Measurements from ENCODE around the gene TNFAIP8. TPM values are rescaled to one million over a fixed set of nuclear protein-coding genes. Genes with fewer than 3 reads are reported as not detected.
A peak's percentile ranks its signal among the peaks of the same experiment; 100 is the strongest.

TNFAIP8 gene
- total RNA-seq, 3 donors from 2014 or later (not counting 1 experiment from before 2014, with no cell fraction given): 47.6 to 87.5 (median 76.3) TPM

DNA sequence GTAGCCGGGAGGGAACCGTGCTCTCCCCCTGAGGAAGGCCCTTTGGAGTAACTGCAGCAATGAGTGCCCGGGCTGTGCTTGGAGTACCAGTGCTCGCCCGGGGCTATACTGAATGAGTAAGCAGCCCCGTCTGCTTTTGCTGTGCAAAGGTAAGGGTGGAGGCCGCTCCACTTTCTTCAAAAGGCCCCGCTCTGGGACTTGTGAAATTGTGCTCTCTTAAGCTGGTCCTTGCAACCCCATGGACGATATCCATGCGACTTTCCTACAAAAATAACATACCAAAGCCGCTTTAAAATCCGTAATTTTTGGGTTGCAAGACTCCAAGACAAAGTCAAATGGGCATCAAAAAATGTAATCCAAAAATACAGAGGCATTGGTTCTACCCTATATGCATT lies 578 bp upstream of the TNFAIP8 start:
- Mint-ChIP-seq H3K9me3 (no peaks in the 10 kb centered on the region), H3K27me3 (ENCODE audit: low read depth in 2 of 2) (no peaks in the 10 kb centered on the region), H3K4me3 (peak overlapping the region; percentile 45), H3K27ac (peak overlapping the region in 1 of 2 donors; percentile 79), H3K4me1 (peaks cover 85 to 89% of the 10 kb centered on the region in 2 donors), H3K36me3 (no peaks in the 10 kb centered on the region)
- no peaks in the 10 kb centered on the region for H3K36me3 ChIP-seq (ENCODE audit: control insufficient read depth, insufficient read depth, low read length)
- WGBS (ENCODE audit: insufficient coverage): 61% methylated on average over 12 of the region's 12 CpGs
- DNase-seq: peak in 1 of 2 donors; percentile 52
- no peaks in the 10 kb centered on the region for H3K27me3 ChIP-seq (ENCODE audit: control insufficient read depth, insufficient read depth, low read length)
- H3K4me3 ChIP-seq (ENCODE audit: low read length): peak overlapping the region; percentile 50
- peaks cover 35% of the 10 kb centered on the region for H3K4me1 ChIP-seq (ENCODE audit: control insufficient read depth, insufficient read depth, low read length)
- no peak for TF ChIP-seq CTCF (IDR thresholded peaks at IDR 0.05)
- peak overlapping the region; percentile 28 for H3K27ac ChIP-seq (ENCODE audit: low read length)
- intact Hi-C loops (cut with micrococcal nuclease): loop anchor here (5.0 kb wide), 1 partner anchor 38 kb away; no protein-coding TSS in a partner anchor
- no peak for ATAC-seq
- no peaks in the 10 kb centered on the region for H3K9me3 ChIP-seq (ENCODE audit: control insufficient read depth, insufficient read depth, low read length)

DNA sequence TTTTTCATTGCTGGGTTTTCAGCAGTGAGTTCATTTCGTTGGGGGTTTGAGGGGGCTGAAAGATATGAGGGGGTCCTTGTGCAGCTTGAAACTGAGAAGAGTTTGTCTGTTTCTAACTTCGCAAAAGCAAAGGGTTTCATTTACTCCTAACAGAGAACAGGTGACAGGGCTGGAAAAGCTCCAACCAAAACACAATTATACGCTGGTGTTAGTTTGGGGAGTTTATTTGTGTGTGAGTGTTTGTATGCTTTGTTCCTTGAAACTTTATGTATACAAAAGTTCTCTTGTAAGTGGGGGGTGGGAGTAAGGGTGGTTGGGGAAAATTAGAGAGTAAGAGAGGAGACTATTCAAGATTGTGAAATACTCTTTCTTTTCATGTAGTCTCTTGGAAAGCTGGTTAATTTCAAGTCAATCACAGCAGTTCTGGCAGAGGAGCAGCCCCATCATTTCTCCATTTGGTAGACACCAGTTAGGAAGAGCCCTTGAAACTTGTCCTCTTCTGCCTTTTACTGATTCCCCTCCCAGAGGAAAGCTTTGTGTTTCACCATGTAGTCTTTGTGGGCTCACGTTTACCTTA lies 881 bp downstream of the TNFAIP8 start:
- WGBS (ENCODE audit: insufficient coverage): 61% methylated on average over 3 of the region's 4 CpGs
- ATAC-seq: no peak

GRCh38 chr5:119357270-119357669 lies 1.5 kb downstream of the TNFAIP8 start:
- WGBS (ENCODE audit: insufficient coverage): 48% methylated on average over 2 of the region's 3 CpGs
- TF ChIP-seq CTCF (IDR thresholded peaks at IDR 0.05): no peak
- Histone ChIP-seq H3K4me1 (ENCODE audit: control insufficient read depth, insufficient read depth, low read length) (peaks cover 45% of the 10 kb centered on the region), H3K9me3 (ENCODE audit: control insufficient read depth, insufficient read depth, low read length) (no peaks in the 10 kb centered on the region), H3K27ac (ENCODE audit: low read length) (peak overlapping the region; percentile 64), H3K4me3 (ENCODE audit: low read length) (peak overlapping the region; percentile 50), H3K36me3 (ENCODE audit: control insufficient read depth, insufficient read depth, low read length) (no peaks in the 10 kb centered on the region), H3K27me3 (ENCODE audit: control insufficient read depth, insufficient read depth, low read length) (no peaks in the 10 kb centered on the region)
- ATAC-seq: no peak
- Mint-ChIP-seq H3K36me3 (no peaks in the 10 kb centered on the region), H3K9me3 (no peaks in the 10 kb centered on the region), H3K27me3 (ENCODE audit: low read depth in 2 of 2) (no peaks in the 10 kb centered on the region), H3K4me1 (peaks cover 87 to 89% of the 10 kb centered on the region in 2 donors), H3K27ac (peak overlapping the region; percentile 55 to 79), H3K4me3 (peak overlapping the region; percentile 26)
- intact Hi-C loops (cut with micrococcal nuclease): loop anchor here (5.0 kb wide), 1 partner anchor 40 kb away; no protein-coding TSS in a partner anchor
- DNase-seq: no peak

More for the DNA sequence above, 881 bp downstream of the TNFAIP8 start:
- no peak for DNase-seq
- Mint-ChIP-seq H3K4me1 (peaks cover 87 to 89% of the 10 kb centered on the region in 2 donors), H3K4me3 (peak overlapping the region; percentile 80), H3K27ac (peak overlapping the region; percentile 55 to 79), H3K36me3 (no peaks in the 10 kb centered on the region), H3K9me3 (no peaks in the 10 kb centered on the region), H3K27me3 (ENCODE audit: low read depth in 2 of 2) (no peaks in the 10 kb centered on the region)
- Histone ChIP-seq H3K9me3 (ENCODE audit: control insufficient read depth, insufficient read depth, low read length) (no peaks in the 10 kb centered on the region), H3K4me3 (ENCODE audit: low read length) (peak overlapping the region; percentile 50), H3K36me3 (ENCODE audit: control insufficient read depth, insufficient read depth, low read length) (no peaks in the 10 kb centered on the region), H3K27me3 (ENCODE audit: control insufficient read depth, insufficient read depth, low read length) (no peaks in the 10 kb centered on the region), H3K27ac (ENCODE audit: low read length) (peak overlapping the region; percentile 64), H3K4me1 (ENCODE audit: control insufficient read depth, insufficient read depth, low read length) (peaks cover 41% of the 10 kb centered on the region)
- intact Hi-C loops (cut with micrococcal nuclease): loop anchor here (5.0 kb wide), 1 partner anchor 39 kb away; no protein-coding TSS in a partner anchor
- TF ChIP-seq CTCF (IDR thresholded peaks at IDR 0.05): no peak

Measured in natural killer cell (primary cell).